ENCODE data around the gene NCAPD2. TPM values are rescaled to one million over a fixed set of nuclear protein-coding genes. Genes with fewer than 3 reads are reported as not detected.

Gene NCAPD2
- total RNA-seq, 1 experiment from 2014 or later, result 114 TPM

DNA sequence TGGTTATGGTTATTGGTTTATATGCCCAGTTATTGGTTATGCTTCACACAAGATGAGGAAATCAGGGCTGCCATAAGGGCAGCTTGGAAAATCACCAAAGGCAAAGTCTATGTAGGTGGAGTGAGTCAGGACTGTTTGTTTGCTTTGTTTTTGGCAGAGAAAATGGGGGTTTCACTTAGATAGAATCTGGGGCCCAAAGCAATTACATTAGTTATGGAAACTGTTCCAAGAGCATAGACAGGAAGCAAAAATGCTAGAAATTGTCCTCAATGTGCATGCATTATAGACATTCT is 25.7 kb upstream of the NCAPD2 start:
- H2BK15ac ChIP-seq (ENCODE audit: low read depth, low read length), result no peak overlapping the region
- no peaks in the 10 kb centered on the region for H4K20me1 ChIP-seq (ENCODE audit: control insufficient read depth, insufficient read depth, insufficient read length)
- H3K4ac ChIP-seq (ENCODE audit: low read depth, low read length), result no peak overlapping the region
- H3K18ac ChIP-seq (ENCODE audit: insufficient read length, low read depth, low read length), result no peak overlapping the region
- no peak overlapping the region for H3K9ac ChIP-seq (ENCODE audit: extremely low read depth, insufficient read length, low read length)
- no peak overlapping the region for H4K8ac ChIP-seq (replicated peaks; ENCODE audit: insufficient read length, low read depth, low read length)
- H3K36me3 Mint-ChIP-seq (ENCODE audit: insufficient read depth in 1 of 3, low read depth in 3 of 3), result peaks cover 25 to 43% (median 32%) of the 10 kb centered on the region in 3 experiments
- no peaks in the 10 kb centered on the region for H3K9me3 ChIP-seq (ENCODE audit: control insufficient read depth, low read depth, low read length)
- no peak overlapping the region for H3K27ac Mint-ChIP-seq
- H3K23ac ChIP-seq (ENCODE audit: insufficient read length, low read depth, low read length), result no peak overlapping the region
- H3K56ac ChIP-seq (ENCODE audit: insufficient read length, low read depth, low read length), result no peak overlapping the region
- H3K9me3 Mint-ChIP-seq, result no peaks in the 10 kb centered on the region; a peak in 2 of 5 replicates
- no peak overlapping the region for H2AFZ ChIP-seq (ENCODE audit: low read length)
- no peak overlapping the region for H2BK5ac ChIP-seq (ENCODE audit: insufficient read length, low read length)
- H3K27me3 Mint-ChIP-seq (ENCODE audit: low read depth), result peaks cover 16% of the 10 kb centered on the region
- H3K4me1 Mint-ChIP-seq, result peaks cover 18 to 24% of the 10 kb centered on the region in 2 experiments
- TF ChIP-seq, protein P1, sequence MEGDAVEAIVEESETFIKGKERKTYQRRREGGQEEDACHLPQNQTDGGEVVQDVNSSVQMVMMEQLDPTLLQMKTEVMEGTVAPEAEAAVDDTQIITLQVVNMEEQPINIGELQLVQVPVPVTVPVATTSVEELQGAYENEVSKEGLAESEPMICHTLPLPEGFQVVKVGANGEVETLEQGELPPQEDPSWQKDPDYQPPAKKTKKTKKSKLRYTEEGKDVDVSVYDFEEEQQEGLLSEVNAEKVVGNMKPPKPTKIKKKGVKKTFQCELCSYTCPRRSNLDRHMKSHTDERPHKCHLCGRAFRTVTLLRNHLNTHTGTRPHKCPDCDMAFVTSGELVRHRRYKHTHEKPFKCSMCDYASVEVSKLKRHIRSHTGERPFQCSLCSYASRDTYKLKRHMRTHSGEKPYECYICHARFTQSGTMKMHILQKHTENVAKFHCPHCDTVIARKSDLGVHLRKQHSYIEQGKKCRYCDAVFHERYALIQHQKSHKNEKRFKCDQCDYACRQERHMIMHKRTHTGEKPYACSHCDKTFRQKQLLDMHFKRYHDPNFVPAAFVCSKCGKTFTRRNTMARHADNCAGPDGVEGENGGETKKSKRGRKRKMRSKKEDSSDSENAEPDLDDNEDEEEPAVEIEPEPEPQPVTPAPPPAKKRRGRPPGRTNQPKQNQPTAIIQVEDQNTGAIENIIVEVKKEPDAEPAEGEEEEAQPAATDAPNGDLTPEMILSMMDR (conservative IDR thresholded peaks at IDR 0.05), result no peak
- no peak overlapping the region for H3K27ac ChIP-seq (ENCODE audit: insufficient read length, low read depth, low read length)
- no peak overlapping the region for H2BK12ac ChIP-seq (ENCODE audit: insufficient read length, low read depth, low read length)
- no peaks in the 10 kb centered on the region for H3K79me1 ChIP-seq (ENCODE audit: insufficient read depth, low read depth, low read length, poor library complexity, severe bottlenecking)
- H3K14ac ChIP-seq (ENCODE audit: insufficient read depth, low read length), result no peak overlapping the region
- peaks cover 6% of the 10 kb centered on the region for H3K23me2 ChIP-seq (ENCODE audit: insufficient read length, low read depth, low read length, poor library complexity, severe bottlenecking)
- H2AK5ac ChIP-seq (ENCODE audit: insufficient read length, low read length), result no peak overlapping the region
- no peaks in the 10 kb centered on the region; the same call in 1 of the 2 replicates for H3K79me2 ChIP-seq (ENCODE audit: insufficient read depth, low read length)
- H3K4me2 ChIP-seq (ENCODE audit: insufficient read depth, insufficient read length, low read length), result no peak overlapping the region
- no peak overlapping the region for H3T11ph ChIP-seq (ENCODE audit: low read length)
- no peak overlapping the region for H2BK20ac ChIP-seq (ENCODE audit: low read depth, low read length, poor library complexity, severe bottlenecking)
- H3K27me3 ChIP-seq (ENCODE audit: insufficient read depth, low read length), result no peaks in the 10 kb centered on the region
- DNase-seq, result no peak
- no peak overlapping the region for H3K4me3 Mint-ChIP-seq
- H4K91ac ChIP-seq (ENCODE audit: insufficient read length, low read depth, low read length), result no peak overlapping the region
- H2BK120ac ChIP-seq (ENCODE audit: low read depth, low read length, poor library complexity, severe bottlenecking), result no peak overlapping the region
- H3K4me1 ChIP-seq (ENCODE audit: insufficient read depth, low read length), result no peaks in the 10 kb centered on the region
- no peak overlapping the region for H4K5ac ChIP-seq (ENCODE audit: insufficient read length, low read depth, low read length)

Data from H9 (cell line).